PC-3 (cell line): ENCODE data around the gene PAX4. TPM values are rescaled to one million over a fixed set of nuclear protein-coding genes. Genes with fewer than 3 reads are reported as not detected.

ENCODE experiments used
- ATAC-seq: fragments of 200-7000 bp; cut with Tn5 transposase; 2 replicates; pipeline ENCODE4 v1.9.1; 2020; ENCODE audit warnings: mild to moderate bottlenecking, moderate library complexity
- BruUV-seq: library from RNA; stranded (reverse); fragments of 400-500 nt; replicated peaks from 2 replicates; lab custom pipeline; 2021; lab: Mats Ljungman, UMichigan
- CTCF ChIA-PET: fragments of 300-600 bp; sonication (Branson Sonifier 250); formaldehyde crosslinking; loops from one replicate; lab custom pipeline; 2022; ENCODE audit warnings: antibody characterized with exemption; lab: Charles Lee
- POLR2A ChIA-PET: fragments of 300-600 bp; sonication (Branson Sonifier 250); formaldehyde crosslinking; loops from one replicate; lab custom pipeline; 2022; ENCODE audit warnings: antibody characterized with exemption; ENCODE audit not compliant: unreplicated experiment; lab: Charles Lee
- DNase-seq: peaks from one replicate; pipeline ENCODE4 v3.0.0-alpha.2; 2015
- H2AFZ ChIP-seq: fragments of 300-600 bp; sonication (generic); 2 replicates; pipeline ENCODE4 v1.6.0; 2016; ENCODE audit warnings: antibody characterized with exemption, low read length
- H3F3A ChIP-seq: fragments of 300-600 bp; sonication (generic); one replicate; pipeline ENCODE4 v1.6.0; 2017; ENCODE audit warnings: antibody characterized with exemption, low read length, control low read depth, mild to moderate bottlenecking; ENCODE audit not compliant: unreplicated experiment
- H3K27ac ChIP-seq: fragments of 300-600 bp; sonication (generic); 2 replicates; pipeline ENCODE4 v1.5.1; 2016; ENCODE audit warnings: mild to moderate bottlenecking, low read length
- H3K27me3 ChIP-seq: fragments of 300-600 bp; sonication (generic); 2 replicates; pipeline ENCODE4 v1.6.1; 2016; ENCODE audit warnings: low read length, mixed read lengths
- H3K36me3 ChIP-seq: fragments of 300-600 bp; sonication (generic); 2 replicates; pipeline ENCODE4 v1.6.1; 2016; ENCODE audit warnings: low read depth, mixed run types, low read length, mixed read lengths
- H3K4me1 ChIP-seq: fragments of 300-600 bp; sonication (generic); 2 replicates; pipeline ENCODE4 v1.5.1; 2016; ENCODE audit warnings: low read length; ENCODE audit not compliant: insufficient read depth
- H3K4me2 ChIP-seq: fragments of 300-600 bp; sonication (generic); 2 replicates; pipeline ENCODE4 v1.6.0; 2016; ENCODE audit warnings: low read length
- H3K4me3 ChIP-seq: fragments of 300-600 bp; sonication (generic); 2 replicates; pipeline ENCODE4 v1.5.1; 2016; ENCODE audit warnings: mild to moderate bottlenecking, low read length, mixed read lengths
- H3K79me2 ChIP-seq: fragments of 300-600 bp; sonication (generic); 2 replicates; pipeline ENCODE4 v1.6.1; 2017; ENCODE audit warnings: low read length, mixed read lengths
- H3K9ac ChIP-seq: fragments of 300-600 bp; sonication (generic); 2 replicates; pipeline ENCODE4 v1.6.0; 2016; ENCODE audit warnings: mild to moderate bottlenecking, low read length
- H3K9me2 ChIP-seq: fragments of 300-600 bp; sonication (generic); replicated peaks from 2 replicates; pipeline ENCODE4 v1.6.1; 2016; ENCODE audit warnings: mixed run types, low read length, mixed read lengths
- H3K9me3 ChIP-seq: fragments of 300-600 bp; sonication (generic); 2 replicates; pipeline ENCODE4 v1.6.1; 2016; ENCODE audit warnings: low read length, mixed read lengths
- H4K20me1 ChIP-seq: fragments of 300-600 bp; sonication (generic); 2 replicates; pipeline ENCODE4 v1.6.1; 2016; ENCODE audit warnings: low read length, mixed read lengths
- EZH2 ChIP-seq: fragments of 300-600 bp; sonication (generic); IDR thresholded peaks from one replicate; pipeline ENCODE4 v1.6.1; 2017; ENCODE audit warnings: antibody characterized with exemption, mild to moderate bottlenecking, low read length; ENCODE audit not compliant: unreplicated experiment
- EZH2phosphoT487 ChIP-seq: fragments of 300-600 bp; sonication (generic); IDR thresholded peaks from 2 replicates; pipeline ENCODE4 v1.6.1; 2018; ENCODE audit warnings: mild to moderate bottlenecking, antibody characterized with exemption, low read length, borderline replicate concordance
- intact Hi-C: fragments of 100-400 bp; cut with micrococcal nuclease; formaldehyde crosslinking; loops from 2 replicates; pipeline ENCODE4 v1.9.0; 2023
- total RNA-seq: library from RNA; depleted of rRNA; stranded (reverse); fragments of >200 nt; gene quantifications from 2 replicates; pipeline ENCODE4 v1.2.3, GENCODE V29; 2014
- TF ChIP-seq, protein P1 (sequence below): fragments of 300-600 bp; sonication (generic); conservative IDR thresholded peaks from 2 replicates; pipeline ENCODE4 v1.5.1; 2017; ENCODE audit warnings: antibody characterized with exemption, low read depth, mild to moderate bottlenecking, low read length

The PAX4 gene
- total RNA-seq, 1 experiment from 2014 or later, result not detected

DNA sequence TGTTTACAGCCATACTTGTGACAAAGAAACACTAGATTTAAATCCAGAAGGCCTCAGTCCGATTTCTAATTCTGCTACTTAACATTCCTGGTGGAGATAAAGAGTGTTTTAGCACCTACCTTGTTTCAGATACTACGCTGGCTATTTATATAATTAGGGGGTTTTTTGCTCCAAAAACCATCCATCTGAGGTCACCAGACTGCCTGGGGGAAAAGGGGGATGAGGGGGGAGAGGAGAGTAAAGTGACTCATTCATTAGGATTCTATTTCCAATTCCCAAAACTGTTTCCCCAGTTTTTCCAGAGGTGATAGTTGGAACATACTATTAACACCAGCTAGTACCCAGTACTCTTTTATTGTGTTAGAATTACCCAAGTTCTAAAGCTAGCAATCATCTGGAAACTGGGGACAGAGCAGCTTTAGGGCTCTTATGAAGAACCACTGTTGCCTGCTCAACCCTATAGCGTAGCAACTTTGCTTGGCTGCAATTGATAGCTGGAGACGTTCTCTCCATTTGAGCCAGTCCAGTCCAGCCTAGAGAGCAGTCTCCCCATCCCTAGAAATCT is 39.1 kb downstream of the PAX4 start:
- Histone ChIP-seq H3K9me3 (no peaks in the 10 kb centered on the region), H3K4me3 (no peak overlapping the region), H3K9ac (no peak overlapping the region), H3K36me3 (peaks cover 5% of the 10 kb centered on the region; the same call in 1 of the 2 replicates), H3K4me2 (no peak overlapping the region), H3K27ac (no peak overlapping the region), H2AFZ (no peak overlapping the region), H3K9me2 (no peaks in the 10 kb centered on the region), H4K20me1 (peaks cover 11% of the 10 kb centered on the region), H3K27me3 (no peaks in the 10 kb centered on the region), H3K79me2 (peaks cover 35% of the 10 kb centered on the region), H3F3A (no peaks in the 10 kb centered on the region), H3K4me1 (0 out of 2 replicates have a peak, but pooled peaks cover 8% of the 10 kb centered on the region)
- CTCF ChIA-PET, result no interaction called here
- intact Hi-C loops, result no loop called here
- TF ChIP-seq EZH2phosphoT487 (no peak), EZH2 (no peak)
- TF ChIP-seq, protein P1, sequence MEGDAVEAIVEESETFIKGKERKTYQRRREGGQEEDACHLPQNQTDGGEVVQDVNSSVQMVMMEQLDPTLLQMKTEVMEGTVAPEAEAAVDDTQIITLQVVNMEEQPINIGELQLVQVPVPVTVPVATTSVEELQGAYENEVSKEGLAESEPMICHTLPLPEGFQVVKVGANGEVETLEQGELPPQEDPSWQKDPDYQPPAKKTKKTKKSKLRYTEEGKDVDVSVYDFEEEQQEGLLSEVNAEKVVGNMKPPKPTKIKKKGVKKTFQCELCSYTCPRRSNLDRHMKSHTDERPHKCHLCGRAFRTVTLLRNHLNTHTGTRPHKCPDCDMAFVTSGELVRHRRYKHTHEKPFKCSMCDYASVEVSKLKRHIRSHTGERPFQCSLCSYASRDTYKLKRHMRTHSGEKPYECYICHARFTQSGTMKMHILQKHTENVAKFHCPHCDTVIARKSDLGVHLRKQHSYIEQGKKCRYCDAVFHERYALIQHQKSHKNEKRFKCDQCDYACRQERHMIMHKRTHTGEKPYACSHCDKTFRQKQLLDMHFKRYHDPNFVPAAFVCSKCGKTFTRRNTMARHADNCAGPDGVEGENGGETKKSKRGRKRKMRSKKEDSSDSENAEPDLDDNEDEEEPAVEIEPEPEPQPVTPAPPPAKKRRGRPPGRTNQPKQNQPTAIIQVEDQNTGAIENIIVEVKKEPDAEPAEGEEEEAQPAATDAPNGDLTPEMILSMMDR, result no peak
- ATAC-seq (no peak; the same call in 1 of the 2 replicates), DNase-seq (no peak)
- no TSS peak for BruUV-seq
- POLR2A ChIA-PET, result no interaction called here

DNA sequence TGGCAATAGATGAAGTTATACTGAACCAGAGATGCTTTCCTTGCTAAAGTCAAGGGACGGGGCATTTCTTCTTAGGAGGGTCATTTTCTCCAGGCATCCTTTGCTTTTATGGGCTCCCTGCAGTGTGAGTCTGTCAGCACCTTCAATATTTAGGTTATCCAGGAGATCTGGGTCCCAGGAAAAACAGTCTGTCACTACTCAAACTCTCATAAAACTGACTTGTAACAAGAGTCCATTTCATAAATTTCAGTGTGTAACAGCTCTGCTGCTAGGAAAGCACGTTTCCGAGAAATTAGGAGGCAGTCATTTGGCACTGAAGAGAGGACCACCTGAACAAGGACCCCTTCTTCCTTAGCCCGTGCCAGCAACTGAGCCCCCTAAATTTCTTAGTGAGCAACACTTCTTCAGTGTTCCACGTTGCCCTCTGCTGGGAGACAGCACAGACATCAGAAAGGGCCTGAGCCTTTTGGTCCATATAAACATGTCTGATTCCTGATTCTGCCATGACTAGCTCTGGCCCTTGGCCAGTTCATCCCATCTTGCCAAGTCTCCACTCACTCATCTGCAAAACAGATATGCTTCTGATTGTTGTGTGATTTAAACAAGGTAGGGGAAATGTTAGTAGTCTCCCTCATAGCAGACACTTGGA is 39.8 kb downstream of the PAX4 start:
- Histone ChIP-seq H3F3A (no peaks in the 10 kb centered on the region), H3K9ac (no peak overlapping the region), H3K36me3 (peaks cover 5% of the 10 kb centered on the region; the same call in 1 of the 2 replicates), H2AFZ (no peak overlapping the region), H3K27me3 (no peaks in the 10 kb centered on the region), H4K20me1 (peaks cover 5% of the 10 kb centered on the region; the same call in 1 of the 2 replicates), H3K4me3 (no peak overlapping the region), H3K4me2 (no peak overlapping the region), H3K9me3 (no peaks in the 10 kb centered on the region), H3K4me1 (0 out of 2 replicates have a peak, but pooled peaks cover 1% of the 10 kb centered on the region), H3K27ac (no peak overlapping the region), H3K9me2 (no peaks in the 10 kb centered on the region), H3K79me2 (peaks cover 28% of the 10 kb centered on the region)
- CTCF ChIA-PET, result no interaction called here
- POLR2A ChIA-PET, result no interaction called here
- BruUV-seq, result no TSS peak
- peak; percentile 38 for ATAC-seq
- intact Hi-C loops, result no loop called here
- DNase-seq, result no peak
- TF ChIP-seq EZH2 (no peak), EZH2phosphoT487 (no peak)
- TF ChIP-seq, protein P1, result peak; percentile 50; the same call in 1 of the 2 replicates
